GM12801 (cell line): ENCODE data around the gene GPR68.

Source experiments
- CTCF ChIP-seq: IDR thresholded peaks from one replicate; pipeline ENCODE4 v1.5.1; 2011; ENCODE audit warnings: control low read depth; ENCODE audit not compliant: insufficient read length; ENCODE audit errors: extremely low read depth

Gene GPR68

GRCh38 chr14:91246051-91246852 is 1.7 kb upstream of the GPR68 start:
- no peak for TF ChIP-seq CTCF

- TF ChIP-seq CTCF = no peak
Observed at GRCh38 chr14:91245029-91245428, 525 bp upstream of the GPR68 start.

- TF ChIP-seq CTCF = no peak
Observed at GRCh38 chr14:91243074-91243471, 1.4 kb downstream of the GPR68 start.

GRCh38 chr14:91242635-91243034 is 1.9 kb downstream of the GPR68 start:
- no peak for TF ChIP-seq CTCF

- no peak for TF ChIP-seq CTCF
Observed at GRCh38 chr14:91241863-91242262, 2.6 kb downstream of the GPR68 start.

GRCh38 chr14:91238661-91239060 is 5.8 kb downstream of the GPR68 start:
- TF ChIP-seq CTCF = no peak

- no peak for TF ChIP-seq CTCF
Observed at GRCh38 chr14:91238085-91238484, 6.4 kb downstream of the GPR68 start.
